GM23338 (cell line): ENCODE measurements around the gene GFRA4. TPM values are rescaled to one million over a fixed set of nuclear protein-coding genes. Genes with fewer than 3 reads are reported as not detected.

Experiments
- ATAC-seq: fragments of 200-7000 bp; cut with Tn5 transposase; 3 replicates; pipeline ENCODE4 v1.9.1; 2020
- DNase-seq: peaks from one replicate; pipeline ENCODE4 v3.0.0-alpha.2; 2015; ENCODE audit warnings: low spot score
- H2AFZ ChIP-seq: fragments of 200-600 bp; sonication (generic); 2 replicates; pipeline ENCODE4 v1.8.0; 2016; ENCODE audit warnings: antibody characterized with exemption, mild to moderate bottlenecking, moderate library complexity
- H3F3A ChIP-seq: fragments of 200-600 bp; sonication (generic); replicated peaks from 2 replicates; pipeline ENCODE4 v1.8.0; 2017; ENCODE audit warnings: antibody characterized with exemption, mixed run types, low read depth
- H3K27ac ChIP-seq: fragments of 200-600 bp; sonication (generic); 2 replicates; pipeline ENCODE4 v1.6.1; 2016; ENCODE audit warnings: low read depth
- H3K27me3 ChIP-seq: fragments of 200-600 bp; sonication (generic); 2 replicates; pipeline ENCODE4 v1.8.0; 2016; ENCODE audit warnings: mild to moderate bottlenecking, mixed run types, moderate library complexity; ENCODE audit not compliant: insufficient read depth
- H3K36me3 ChIP-seq: fragments of 200-600 bp; sonication (generic); 2 replicates; pipeline ENCODE4 v1.8.0; 2016; ENCODE audit warnings: mild to moderate bottlenecking; ENCODE audit not compliant: insufficient read depth
- H3K4me1 ChIP-seq: fragments of 200-600 bp; sonication (generic); 2 replicates; pipeline ENCODE4 v1.8.0; 2016; ENCODE audit warnings: mild to moderate bottlenecking, moderate library complexity; ENCODE audit not compliant: insufficient read depth
- H3K4me2 ChIP-seq: fragments of 200-600 bp; sonication (generic); 2 replicates; pipeline ENCODE4 v1.7.1; 2017; ENCODE audit warnings: mixed run types
- H3K4me3 ChIP-seq: fragments of 200-600 bp; sonication (generic); 2 replicates; pipeline ENCODE4 v1.6.1; 2016; ENCODE audit warnings: mixed run types
- H3K79me2 ChIP-seq: fragments of 200-600 bp; sonication (generic); replicated peaks from 2 replicates; pipeline ENCODE4 v1.8.0; 2017; ENCODE audit warnings: mild to moderate bottlenecking; ENCODE audit not compliant: insufficient read depth
- H3K9me2 ChIP-seq: fragments of 200-600 bp; sonication (generic); 2 replicates; pipeline ENCODE4 v1.8.0; 2017; ENCODE audit not compliant: insufficient read depth
- H4K20me1 ChIP-seq: fragments of 200-600 bp; sonication (generic); replicated peaks from 2 replicates; pipeline ENCODE4 v1.8.0; 2017; ENCODE audit warnings: mild to moderate bottlenecking; ENCODE audit not compliant: insufficient read depth
- H3K27ac Mint-ChIP-seq: 2 replicates; pipeline ENCODE4 v1.8.0; 2020; ENCODE audit warnings: inconsistent platforms, mild to moderate bottlenecking, moderate library complexity, mixed read lengths
- H3K27me3 Mint-ChIP-seq: 3 replicates; pipeline ENCODE4 v1.8.0; 2022; ENCODE audit warnings: low read depth, mild to moderate bottlenecking, moderate library complexity, mixed read lengths, inconsistent platforms; ENCODE audit not compliant: insufficient read depth, poor library complexity
- H3K36me3 Mint-ChIP-seq: 3 replicates; pipeline ENCODE4 v1.8.0; 2021; ENCODE audit warnings: low read depth, mild to moderate bottlenecking, inconsistent platforms, moderate library complexity, mixed read lengths
- H3K4me1 Mint-ChIP-seq: 3 replicates; pipeline ENCODE4 v1.8.0; 2020; ENCODE audit warnings: mild to moderate bottlenecking, inconsistent platforms, mixed read lengths
- H3K4me3 Mint-ChIP-seq: 3 replicates; pipeline ENCODE4 v1.8.0; 2021; ENCODE audit warnings: moderate library complexity, mild to moderate bottlenecking, inconsistent platforms, mixed read lengths
- H3K9me3 Mint-ChIP-seq: 3 replicates; pipeline ENCODE4 v1.8.0; 2020; ENCODE audit warnings: moderate library complexity, mild to moderate bottlenecking, inconsistent platforms, mixed read lengths
- CREB1 ChIP-seq: fragments of 250-450 bp; sonication (Bioruptor Pico); IDR thresholded peaks from 2 replicates; pipeline ENCODE4 v1.5.0; 2020; ENCODE audit warnings: low read depth, mild to moderate bottlenecking, moderate library complexity
- CTCF ChIP-seq, 2 experiments: fragments of 200-600 bp in 1 of 2; sonication (generic) in 1 of 2; conservative IDR thresholded peaks; 2 replicates each; pipeline versions ENCODE4 v1.5.1 to v1.6.1; 2016 to 2017; ENCODE audit warnings: antibody characterized with exemption in 2 of 2, low read depth in 2 of 2, mild to moderate bottlenecking in 2 of 2, moderate library complexity in 1 of 2
- EZH2 ChIP-seq: fragments of 200-600 bp; sonication (generic); IDR thresholded peaks from one replicate; pipeline ENCODE4 v1.8.0; 2017; ENCODE audit warnings: antibody characterized with exemption, mild to moderate bottlenecking, low read depth; ENCODE audit not compliant: unreplicated experiment
- EZH2phosphoT487 ChIP-seq: fragments of 200-600 bp; sonication (generic); IDR thresholded peaks from one replicate; pipeline ENCODE4 v1.8.1; 2018; ENCODE audit warnings: antibody characterized with exemption; ENCODE audit not compliant: unreplicated experiment
- JUNB ChIP-seq: IDR thresholded peaks from one replicate; pipeline ENCODE4 v1.6.1; 2016; ENCODE audit warnings: antibody characterized with exemption; ENCODE audit not compliant: unreplicated experiment
- NANOG ChIP-seq: IDR thresholded peaks from 2 replicates; pipeline ENCODE4 v1.6.1; 2016; ENCODE audit warnings: antibody characterized with exemption, borderline replicate concordance
- POLR2AphosphoS5 ChIP-seq: IDR thresholded peaks from 2 replicates; pipeline ENCODE4 v1.6.1; 2016; ENCODE audit warnings: antibody characterized with exemption, low read depth
- REST ChIP-seq: IDR thresholded peaks from one replicate; pipeline ENCODE4 v1.6.1; 2018; ENCODE audit warnings: antibody characterized with exemption; ENCODE audit not compliant: unreplicated experiment
- STAT1 ChIP-seq: IDR thresholded peaks from one replicate; pipeline ENCODE4 v1.6.1; 2016; ENCODE audit warnings: antibody characterized with exemption; ENCODE audit not compliant: unreplicated experiment
- ZNF114 ChIP-seq: fragments of 250-450 bp; sonication (Bioruptor Pico); IDR thresholded peaks from 2 replicates; pipeline ENCODE4 v1.5.0; 2020; ENCODE audit warnings: mild to moderate bottlenecking, moderate library complexity
- ZNF331 ChIP-seq: fragments of 250-450 bp; sonication (Bioruptor Pico); IDR thresholded peaks from 2 replicates; pipeline ENCODE4 v1.5.0; 2020; ENCODE audit warnings: low read depth, mild to moderate bottlenecking, moderate library complexity
- ZNF462 ChIP-seq: fragments of 250-450 bp; sonication (Bioruptor Pico); IDR thresholded peaks from 2 replicates; pipeline ENCODE4 v1.5.0; 2020; ENCODE audit warnings: mild to moderate bottlenecking, moderate library complexity
- polyA plus RNA-seq: library from polyadenylated mRNA; unstranded; fragments of >200 nt; fragmentation: Nextera tagmentation; extraction: Ambion mirVana; gene quantifications from 2 replicates; pipeline ENCODE4 v1.2.1, GENCODE V29; 2016
- total RNA-seq: library from RNA; depleted of rRNA; stranded (reverse); fragments of >200 nt; shearing (Covaris generic); gene quantifications from 2 replicates; pipeline ENCODE4 v1.2.3, GENCODE V29; 2014
- TF ChIP-seq, protein P1 (sequence below): IDR thresholded peaks from 2 replicates; pipeline ENCODE4 v1.6.1; 2016; ENCODE audit warnings: antibody characterized with exemption

The GFRA4 gene
- total and polyA plus RNA-seq, 2 experiments from 2014 or later = not detected

- no peaks in the 10 kb centered on the region for H3K9me3 Mint-ChIP-seq
- no peaks in the 10 kb centered on the region for H3K9me2 ChIP-seq
- no peak for TF ChIP-seq JUNB
- no peak for TF ChIP-seq ZNF114 (CRISPR knock-in tag)
- TF ChIP-seq REST = no peak
- TF ChIP-seq EZH2 = no peak
- no peak for TF ChIP-seq EZH2phosphoT487
- no peak for TF ChIP-seq CTCF (conservative IDR thresholded peaks at IDR 0.05; ENCODE audit: low read depth in 2 of 2)
- no peak for TF ChIP-seq POLR2AphosphoS5
- TF ChIP-seq ZNF331 = no peak
- TF ChIP-seq NANOG = no peak
- TF ChIP-seq CREB1 (CRISPR knock-in tag) = no peak
- TF ChIP-seq, protein P1, sequence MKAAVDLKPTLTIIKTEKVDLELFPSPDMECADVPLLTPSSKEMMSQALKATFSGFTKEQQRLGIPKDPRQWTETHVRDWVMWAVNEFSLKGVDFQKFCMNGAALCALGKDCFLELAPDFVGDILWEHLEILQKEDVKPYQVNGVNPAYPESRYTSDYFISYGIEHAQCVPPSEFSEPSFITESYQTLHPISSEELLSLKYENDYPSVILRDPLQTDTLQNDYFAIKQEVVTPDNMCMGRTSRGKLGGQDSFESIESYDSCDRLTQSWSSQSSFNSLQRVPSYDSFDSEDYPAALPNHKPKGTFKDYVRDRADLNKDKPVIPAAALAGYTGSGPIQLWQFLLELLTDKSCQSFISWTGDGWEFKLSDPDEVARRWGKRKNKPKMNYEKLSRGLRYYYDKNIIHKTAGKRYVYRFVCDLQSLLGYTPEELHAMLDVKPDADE = no peak
- TF ChIP-seq STAT1 = no peak
- no peak for TF ChIP-seq ZNF462 (CRISPR knock-in tag)
- peaks cover 15% of the 10 kb centered on the region; the same call in 2 of the 3 replicates for H3K4me1 Mint-ChIP-seq
- no peaks in the 10 kb centered on the region for H3K36me3 Mint-ChIP-seq
- H3K4me2 ChIP-seq = no peak overlapping the region
- DNase-seq (no peak), ATAC-seq (no peak)
- H3K36me3 ChIP-seq = no peaks in the 10 kb centered on the region
- H3K4me3 Mint-ChIP-seq = no peak overlapping the region
- H3K27ac ChIP-seq = no peak overlapping the region
- H3K27me3 ChIP-seq = no peaks in the 10 kb centered on the region
- H3K4me3 ChIP-seq = no peak overlapping the region
- no peaks in the 10 kb centered on the region for H3K79me2 ChIP-seq
- no peaks in the 10 kb centered on the region; the same call in 1 of the 2 replicates for H4K20me1 ChIP-seq
- no peaks in the 10 kb centered on the region for H3F3A ChIP-seq
- H3K27me3 Mint-ChIP-seq = peaks cover 5% of the 10 kb centered on the region
- no peak overlapping the region for H2AFZ ChIP-seq
- no peak overlapping the region for H3K27ac Mint-ChIP-seq
- no peaks in the 10 kb centered on the region; the same call in none of the 2 replicates for H3K4me1 ChIP-seq
Measured at GRCh38 chr20:3614466-3614865, 48.7 kb downstream of the GFRA4 start.
